ENCODE data around the gene NIPBL.
A peak's percentile ranks its signal among the peaks of the same experiment; 100 is the strongest.
"Not testable (repeated sequence)": the region's sequence is repeated elsewhere in the genome, so short reads cannot be mapped to it uniquely, and the experiment has no call there.

The NIPBL gene

GRCh38 chr5:36885566-36886485 lies 9.3 kb downstream of the NIPBL start:
- DNase-seq (ENCODE audit: low read depth) = no peak
- H3K4me3 ChIP-seq (ENCODE audit: low read length) = no peak overlapping the region
- no peak for TF ChIP-seq CTCF (IDR thresholded peaks at IDR 0.05; ENCODE audit: insufficient read depth, low read depth, low read length, missing control alignments)

DNA sequence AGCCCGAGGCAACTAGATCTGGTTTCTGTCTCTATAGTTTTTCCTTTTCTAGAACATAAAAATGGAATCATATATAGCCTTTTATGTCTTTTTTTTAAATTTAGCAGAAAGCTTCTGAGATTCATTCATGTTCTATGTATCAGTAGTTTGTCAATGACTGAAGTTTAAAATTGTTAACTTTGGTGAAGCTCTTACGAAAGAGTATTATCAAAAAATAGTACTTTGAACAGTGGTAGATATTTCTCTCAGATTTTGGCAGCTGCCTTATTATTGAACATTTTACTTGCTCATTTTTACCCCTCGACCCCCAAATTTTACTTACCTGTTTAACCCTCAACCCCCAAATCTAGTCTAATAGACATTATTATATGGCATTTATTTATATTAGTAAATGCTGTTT lies 10.2 kb downstream of the NIPBL start:
- DNase-seq (ENCODE audit: low read depth) = no peak
- no peak overlapping the region for H3K4me3 ChIP-seq (ENCODE audit: low read length)
- no peak for TF ChIP-seq CTCF (IDR thresholded peaks at IDR 0.05; ENCODE audit: insufficient read depth, low read depth, low read length, missing control alignments)

GRCh38 chr5:36887532-36887931 lies 11.0 kb downstream of the NIPBL start:
- no peak overlapping the region for H3K4me3 ChIP-seq (ENCODE audit: low read length)
- DNase-seq (ENCODE audit: low read depth) = peak; percentile 80
- TF ChIP-seq CTCF (IDR thresholded peaks at IDR 0.05; ENCODE audit: insufficient read depth, low read depth, low read length, missing control alignments) = no peak

GRCh38 chr5:36888303-36888702 lies 11.7 kb downstream of the NIPBL start:
- no peak for TF ChIP-seq CTCF (IDR thresholded peaks at IDR 0.05; ENCODE audit: insufficient read depth, low read depth, low read length, missing control alignments)
- no peak overlapping the region for H3K4me3 ChIP-seq (ENCODE audit: low read length)

DNA sequence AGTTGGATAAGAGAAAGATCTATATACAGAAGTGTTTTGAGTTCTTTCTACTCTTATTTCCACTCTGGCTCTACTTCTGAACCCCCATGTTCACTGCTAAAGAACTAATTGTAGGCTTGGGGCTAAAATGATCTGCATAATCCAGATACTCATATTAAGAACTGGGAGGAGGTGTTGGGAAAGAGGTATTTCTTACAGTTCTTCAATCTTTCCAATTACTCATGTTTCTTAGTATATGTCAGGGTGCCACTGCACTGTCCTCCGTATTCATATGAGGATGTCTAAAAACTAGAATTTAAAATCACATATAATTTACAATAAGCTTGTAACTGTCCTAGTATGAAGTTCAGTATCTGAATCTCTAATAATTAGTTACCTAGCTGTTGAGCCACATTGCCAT lies 12.7 kb downstream of the NIPBL start:
- DNase-seq (ENCODE audit: low read depth) = no peak
- H3K4me3 ChIP-seq (ENCODE audit: low read length) = no peak overlapping the region
- no peak for TF ChIP-seq CTCF (IDR thresholded peaks at IDR 0.05; ENCODE audit: insufficient read depth, low read depth, low read length, missing control alignments)

More at GRCh38 chr5:36888303-36888702, 11.7 kb downstream of the NIPBL start:
- no peak for DNase-seq (ENCODE audit: low read depth)

GRCh38 chr5:36891266-36891665 lies 14.7 kb downstream of the NIPBL start:
- no peak for TF ChIP-seq CTCF (IDR thresholded peaks at IDR 0.05; ENCODE audit: insufficient read depth, low read depth, low read length, missing control alignments)
- no peak for DNase-seq (ENCODE audit: low read depth)
- no peak overlapping the region for H3K4me3 ChIP-seq (ENCODE audit: low read length)

- DNase-seq (ENCODE audit: low read depth) = not testable (repeated sequence)
Observed at GRCh38 chr5:36892085-36892830, 15.7 kb downstream of the NIPBL start.

More at GRCh38 chr5:36892085-36892830, 15.7 kb downstream of the NIPBL start:
- H3K4me3 ChIP-seq (ENCODE audit: low read length) = not testable (repeated sequence)

Data from epithelial cell of esophagus (primary cell).